ENCODE measurements around the gene TEFM. TPM values are rescaled to one million over a fixed set of nuclear protein-coding genes. Genes with fewer than 3 reads are reported as not detected.
"Not testable (repeated sequence)": the region's sequence is repeated elsewhere in the genome, so short reads cannot be mapped to it uniquely, and the experiment has no call there.

TEFM gene
- total RNA-seq, 1 donor: 4.0 TPM

DNA sequence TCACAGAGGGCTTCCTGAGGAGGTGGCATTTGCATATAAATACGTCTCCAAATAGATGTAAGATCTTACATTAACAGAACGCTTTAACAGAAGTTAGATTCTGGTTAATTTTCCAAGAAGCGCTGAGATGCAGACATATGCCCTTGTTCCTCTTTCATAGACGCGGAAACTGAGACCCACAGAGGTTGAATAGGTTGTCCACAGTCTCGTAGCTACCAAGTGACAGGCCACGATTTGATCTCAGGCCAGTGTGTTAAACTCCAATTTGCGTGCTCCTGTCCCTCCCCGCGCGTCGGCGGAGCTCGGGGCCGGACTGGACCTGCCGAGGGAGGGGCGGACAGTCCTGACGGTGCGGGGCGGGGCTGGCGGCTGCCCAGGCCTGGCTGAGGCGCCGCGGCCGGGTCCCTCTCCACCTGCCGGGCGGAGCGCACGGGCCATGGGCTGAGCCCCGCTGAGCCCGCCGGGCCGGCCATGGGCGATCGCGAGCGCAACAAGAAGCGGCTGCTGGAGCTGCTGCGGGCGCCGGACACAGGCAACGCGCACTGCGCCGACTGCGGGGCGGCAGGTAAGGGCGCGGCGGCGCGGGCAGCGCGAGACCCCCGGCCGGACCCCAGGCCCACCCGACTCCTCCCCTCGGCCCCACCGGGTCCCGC lies 15.6 kb upstream of the TEFM start, which contains the start of gene ADAP2:
Gene ADAP2 (plus strand): TSS at position 402 of the 653 bp plus-strand sequence. CDS start 70 bp downstream, at position 472.
- DNase-seq (ENCODE audit: low read depth in 2 of 3, low spot score in 2 of 3): peak in 1 of 3 donors; percentile 32

DNA sequence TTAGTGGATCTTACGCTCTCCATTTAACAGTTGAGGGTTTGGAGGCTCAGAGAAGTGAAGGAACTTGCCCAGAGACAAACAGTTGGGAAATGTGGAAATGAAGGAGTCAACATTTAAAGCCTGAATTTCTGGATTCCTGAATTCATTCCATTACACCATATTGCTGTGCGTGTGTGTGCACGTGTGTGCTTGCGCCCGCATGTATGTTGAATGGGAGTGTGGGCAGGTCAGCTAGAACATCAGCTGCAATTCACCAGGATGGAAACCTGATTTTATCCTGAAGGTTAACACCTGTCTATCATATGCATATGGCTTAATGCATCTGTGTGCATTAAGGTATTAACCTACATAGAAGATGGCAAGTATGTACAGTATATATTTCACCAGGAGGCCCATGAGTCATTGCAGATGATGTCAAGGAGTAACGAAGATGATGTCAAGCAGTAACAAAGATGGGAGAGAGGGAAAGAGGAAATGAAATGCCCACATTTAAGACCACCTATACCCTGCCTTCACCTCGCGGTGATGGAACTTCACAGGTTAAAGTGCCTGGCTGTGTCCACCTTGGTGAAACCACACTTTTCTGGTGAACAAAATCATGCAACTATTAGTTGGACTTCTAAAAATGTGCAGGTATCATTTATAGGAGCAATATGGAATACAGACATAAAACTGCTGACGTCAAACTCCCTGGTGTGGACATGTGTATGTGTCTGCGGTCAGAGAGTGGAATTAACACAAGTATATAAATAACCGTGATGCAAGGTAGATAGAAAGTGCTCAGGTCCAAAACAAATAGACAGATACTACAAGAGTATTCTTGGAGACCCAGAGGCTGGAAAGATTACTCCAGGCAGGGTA lies 14.9 kb upstream of the TEFM start:
- DNase-seq (ENCODE audit: low read depth in 2 of 3, low spot score in 2 of 3): no peak

DNA sequence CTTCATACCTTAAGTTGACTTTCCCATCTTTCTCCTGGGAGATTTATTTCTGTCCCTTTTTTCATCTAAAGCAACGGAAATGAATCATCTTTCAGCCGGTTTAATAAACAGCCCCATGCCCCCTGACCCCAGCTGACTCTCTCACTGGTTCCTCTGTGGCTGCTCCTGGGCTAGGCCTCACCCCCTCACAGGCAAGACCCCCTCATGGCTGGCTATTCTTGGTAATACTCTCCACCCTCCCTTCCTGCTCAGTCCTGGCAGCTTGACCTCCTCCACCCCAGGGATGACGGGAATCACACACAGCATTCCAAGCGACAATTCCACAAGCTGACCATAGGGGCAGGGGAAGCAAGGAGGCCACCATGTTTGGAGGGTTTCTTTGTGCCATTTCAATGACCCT lies 14.2 kb upstream of the TEFM start:
- no peak for DNase-seq (ENCODE audit: low read depth in 2 of 3, low spot score in 2 of 3)

DNA sequence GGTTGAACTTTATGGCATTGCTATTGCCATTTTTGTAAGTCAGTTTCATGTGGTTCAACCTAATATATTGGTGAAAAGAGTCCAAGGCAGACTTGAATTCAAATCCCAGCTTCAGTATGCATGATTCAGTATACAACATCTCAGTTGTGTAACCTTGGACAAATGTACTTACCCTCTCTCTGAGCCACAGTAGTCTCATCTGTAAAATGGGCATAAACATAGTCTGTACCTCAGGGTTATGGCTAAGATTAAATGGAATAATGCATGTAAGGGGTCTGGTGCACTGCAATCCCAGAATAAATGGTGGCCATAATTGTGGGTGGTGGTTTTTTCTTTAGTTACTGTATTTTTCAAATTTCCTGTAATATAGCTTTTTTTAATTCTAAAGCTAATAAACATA lies 11.0 kb upstream of the TEFM start:
- no peak for DNase-seq (ENCODE audit: low read depth in 2 of 3, low spot score in 2 of 3)

GRCh38 chr17:30915833-30916611 lies 10.0 kb upstream of the TEFM start:
- DNase-seq (ENCODE audit: low read depth in 2 of 3, low spot score in 2 of 3): no peak

DNA sequence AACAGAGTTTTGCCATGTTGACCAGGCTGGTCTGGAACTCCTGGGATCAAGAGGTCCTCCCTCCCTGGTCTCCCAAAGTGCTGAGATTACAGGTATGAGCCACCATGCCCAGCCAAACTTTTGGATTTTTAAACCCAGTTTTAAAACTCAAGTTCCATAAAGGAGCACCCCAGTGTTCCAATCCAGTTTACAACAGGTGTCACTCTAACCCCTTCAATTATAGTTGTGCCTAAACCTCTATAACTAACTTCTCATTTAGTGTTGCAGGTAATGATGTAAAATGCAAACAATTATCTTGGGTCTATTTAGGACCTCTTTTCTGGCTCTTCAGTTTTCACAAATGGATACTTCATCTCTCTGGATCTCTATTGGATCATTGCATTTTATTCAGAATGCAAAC lies 7.9 kb upstream of the TEFM start:
- no peak for DNase-seq (ENCODE audit: low read depth in 2 of 3, low spot score in 2 of 3)

GRCh38 chr17:30910151-30910550 lies 4.1 kb upstream of the TEFM start:
- DNase-seq (ENCODE audit: low read depth in 2 of 3, low spot score in 2 of 3): not testable (repeated sequence)

- DNase-seq (ENCODE audit: low read depth in 2 of 3, low spot score in 2 of 3): no peak
These were observed 2.8 kb upstream of the TEFM start for GRCh38 chr17:30908717-30909420.

- DNase-seq (ENCODE audit: low read depth in 2 of 3, low spot score in 2 of 3): peak; percentile 16 to 23 (median 16)
These were observed 317 bp downstream of the TEFM start for GRCh38 chr17:30905742-30906100.

DNA sequence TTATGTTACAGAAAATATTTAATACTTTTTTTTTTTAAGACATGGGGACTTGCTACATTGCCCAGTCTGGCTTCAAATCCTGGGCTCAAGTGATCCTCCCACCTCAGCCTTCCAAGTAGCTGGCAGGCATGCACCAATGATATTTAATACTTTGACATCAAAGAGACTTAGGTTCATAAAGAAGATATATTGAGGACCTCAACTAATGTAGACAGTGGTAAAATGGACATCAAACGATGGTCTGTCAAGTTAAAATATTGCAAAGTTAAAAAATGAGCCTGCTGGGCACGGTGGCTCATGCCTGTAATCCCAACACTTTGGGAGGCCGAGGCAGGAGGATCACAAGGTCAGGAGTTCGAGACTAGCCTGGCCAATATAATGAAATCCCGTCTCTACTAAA lies 8.7 kb downstream of the TEFM start:
- no peak for DNase-seq (ENCODE audit: low read depth in 2 of 3, low spot score in 2 of 3)

- no peak for DNase-seq (ENCODE audit: low read depth in 2 of 3, low spot score in 2 of 3)
These were observed 11.8 kb downstream of the TEFM start for GRCh38 chr17:30894236-30894635.

DNA sequence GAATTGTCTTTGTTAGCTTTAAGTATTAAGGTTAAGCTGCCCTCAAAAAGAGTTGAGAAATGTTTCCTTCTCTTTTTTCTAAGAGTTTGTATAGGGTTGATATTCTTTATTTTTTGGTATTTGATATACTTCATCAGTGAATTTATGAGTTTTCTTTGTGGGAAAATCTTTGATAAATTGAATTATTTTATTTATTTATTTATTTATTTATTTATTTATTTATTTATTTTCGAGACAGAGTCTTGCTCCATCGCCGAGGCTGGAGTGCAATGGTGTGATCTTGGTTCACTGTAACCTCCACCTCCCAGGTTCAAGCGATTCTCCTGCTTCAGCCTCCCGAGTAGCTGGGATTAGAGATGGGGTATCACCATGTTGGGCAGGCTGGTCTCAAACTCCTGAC lies 19.9 kb downstream of the TEFM start:
- no peak for DNase-seq (ENCODE audit: low read depth in 2 of 3, low spot score in 2 of 3)

GRCh38 chr17:30869005-30869404 lies 37.0 kb downstream of the TEFM start:
- no peak for DNase-seq (ENCODE audit: low read depth in 2 of 3, low spot score in 2 of 3)

DNA sequence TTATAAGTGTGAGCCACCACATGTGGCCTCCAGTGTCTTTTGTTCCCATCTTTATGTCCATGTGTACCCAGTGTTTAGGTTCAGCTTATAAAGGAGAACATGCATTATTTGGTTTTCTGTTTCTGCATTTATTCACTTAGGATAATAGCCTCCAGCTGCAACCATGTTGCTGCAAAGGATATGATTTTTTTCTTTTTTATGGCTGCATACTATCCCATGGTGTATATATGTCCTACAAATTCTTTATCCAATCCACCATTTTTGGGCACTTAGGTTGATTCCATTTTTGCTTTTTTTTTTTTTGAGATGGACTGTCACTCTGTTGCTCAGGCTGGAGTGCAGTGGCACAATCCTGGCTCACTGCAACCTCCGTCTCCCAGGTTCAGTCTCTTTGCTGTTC lies 41.4 kb downstream of the TEFM start:
- no peak for DNase-seq (ENCODE audit: low read depth in 2 of 3, low spot score in 2 of 3)

GRCh38 chr17:30858556-30859250 lies 47.3 kb downstream of the TEFM start:
- no peak for DNase-seq (ENCODE audit: low read depth in 2 of 3, low spot score in 2 of 3)

GRCh38 chr17:30854146-30854545 lies 51.9 kb downstream of the TEFM start:
- DNase-seq (ENCODE audit: low read depth in 2 of 3, low spot score in 2 of 3): no peak

Data from hematopoietic multipotent progenitor cell (in vitro differentiated cells).